CD4-positive, alpha-beta T cell (primary cell): ENCODE results near the gene FBXL16. TPM values are rescaled to one million over a fixed set of nuclear protein-coding genes. Genes with fewer than 3 reads are reported as not detected.

Source experiments
- ATAC-seq: fragments of 200-7000 bp; cut with Tn5 transposase; one replicate; pipeline ENCODE4 v1.10.0; 2022; ENCODE audit warnings: mild to moderate bottlenecking; ENCODE audit not compliant: poor library complexity
- CTCF ChIA-PET: fragments of 350-600 bp; sonication (Branson Sonifier 250); formaldehyde crosslinking; loops from one replicate; lab custom pipeline; 2021; ENCODE audit warnings: antibody characterized with exemption, inconsistent platforms; lab: Charles Lee
- POLR2A ChIA-PET: fragments of 350-600 bp; sonication (Branson Sonifier 250); formaldehyde crosslinking; loops from one replicate; lab custom pipeline; 2021; ENCODE audit warnings: antibody characterized with exemption, inconsistent platforms; lab: Charles Lee
- DNase-seq, 14 experiments: peaks; one replicate each; pipeline ENCODE4 v3.0.0-alpha.2; 2013 to 2020; ENCODE audit warnings: mixed read lengths in 2 of 14
- H3K27ac ChIP-seq, 2 donors: one replicate each; pipeline versions ENCODE4 v1.5.1 to v1.7.0; 2013; ENCODE audit warnings: low read length in 2 of 2, low read depth in 1 of 2, mild to moderate bottlenecking in 1 of 2
- H3K27me3 ChIP-seq, 2 experiments: 1 replicate in 1 of 2; 2 replicates in 1 of 2; pipeline versions ENCODE4 v1.6.1 to v1.7.0; 2013; ENCODE audit warnings: low read length in 2 of 2, control low read depth in 1 of 2, mild to moderate bottlenecking in 1 of 2, moderate library complexity in 1 of 2; ENCODE audit not compliant: insufficient read depth in 2 of 2, control insufficient read depth in 1 of 2
- H3K36me3 ChIP-seq: one replicate; pipeline ENCODE4 v1.6.1; 2013; ENCODE audit warnings: low read length, control low read depth; ENCODE audit not compliant: insufficient read depth
- H3K4me1 ChIP-seq: one replicate; pipeline ENCODE4 v1.6.1; 2013; ENCODE audit warnings: low read length, control low read depth; ENCODE audit not compliant: insufficient read depth
- H3K4me3 ChIP-seq: one replicate; pipeline ENCODE4 v1.5.1; 2013; ENCODE audit warnings: mild to moderate bottlenecking, low read length, moderate library complexity
- H3K9me3 ChIP-seq, 2 experiments: 1 replicate in 1 of 2; 2 replicates in 1 of 2; pipeline versions ENCODE4 v1.6.1 to v1.7.0; 2013; ENCODE audit warnings: low read length in 2 of 2, mild to moderate bottlenecking in 2 of 2, control low read depth in 1 of 2, moderate library complexity in 1 of 2; ENCODE audit not compliant: control insufficient read depth in 1 of 2, insufficient read depth in 1 of 2
- H3K27ac Mint-ChIP-seq: one replicate; pipeline ENCODE4 v1.8.0; 2020; ENCODE audit warnings: mixed read lengths
- H3K27me3 Mint-ChIP-seq: one replicate; pipeline ENCODE4 v1.8.0; 2021; ENCODE audit warnings: mixed read lengths
- H3K36me3 Mint-ChIP-seq: one replicate; pipeline ENCODE4 v1.8.0; 2021; ENCODE audit warnings: low read depth, mixed read lengths
- H3K4me1 Mint-ChIP-seq: one replicate; pipeline ENCODE4 v1.8.0; 2021; ENCODE audit warnings: low read depth, mixed read lengths
- H3K4me3 Mint-ChIP-seq: one replicate; pipeline ENCODE4 v1.8.0; 2020; ENCODE audit warnings: mild to moderate bottlenecking, mixed read lengths
- H3K9me3 Mint-ChIP-seq: one replicate; pipeline ENCODE4 v1.8.0; 2020; ENCODE audit warnings: mixed read lengths
- intact Hi-C, 2 experiments: fragments of 100-400 bp; cut with DNase I in 1 of 2; cut with micrococcal nuclease in 1 of 2; formaldehyde crosslinking; loops; one replicate each; pipeline versions ENCODE4 v1.15.1 to v1.9.0; 2023 to 2025; cut with DNase I, micrococcal nuclease
- total RNA-seq, 174 experiments: library from RNA in 2 of 174; stranded (reverse) in 2 of 174; gene quantifications; one replicate each; pipeline ENCODE4 v1.2.3 and lab custom pipeline; 2021 to 2026
- TF ChIP-seq, protein P1 (sequence below): fragments of 200-600 bp; IDR thresholded peaks from one replicate; pipeline ENCODE4 v1.8.0; 2022; ENCODE audit warnings: antibody characterized with exemption, mild to moderate bottlenecking

FBXL16 gene
- total RNA-seq, 2 experiments from 2014 or later: 11.0 to 11.7 TPM

DNA sequence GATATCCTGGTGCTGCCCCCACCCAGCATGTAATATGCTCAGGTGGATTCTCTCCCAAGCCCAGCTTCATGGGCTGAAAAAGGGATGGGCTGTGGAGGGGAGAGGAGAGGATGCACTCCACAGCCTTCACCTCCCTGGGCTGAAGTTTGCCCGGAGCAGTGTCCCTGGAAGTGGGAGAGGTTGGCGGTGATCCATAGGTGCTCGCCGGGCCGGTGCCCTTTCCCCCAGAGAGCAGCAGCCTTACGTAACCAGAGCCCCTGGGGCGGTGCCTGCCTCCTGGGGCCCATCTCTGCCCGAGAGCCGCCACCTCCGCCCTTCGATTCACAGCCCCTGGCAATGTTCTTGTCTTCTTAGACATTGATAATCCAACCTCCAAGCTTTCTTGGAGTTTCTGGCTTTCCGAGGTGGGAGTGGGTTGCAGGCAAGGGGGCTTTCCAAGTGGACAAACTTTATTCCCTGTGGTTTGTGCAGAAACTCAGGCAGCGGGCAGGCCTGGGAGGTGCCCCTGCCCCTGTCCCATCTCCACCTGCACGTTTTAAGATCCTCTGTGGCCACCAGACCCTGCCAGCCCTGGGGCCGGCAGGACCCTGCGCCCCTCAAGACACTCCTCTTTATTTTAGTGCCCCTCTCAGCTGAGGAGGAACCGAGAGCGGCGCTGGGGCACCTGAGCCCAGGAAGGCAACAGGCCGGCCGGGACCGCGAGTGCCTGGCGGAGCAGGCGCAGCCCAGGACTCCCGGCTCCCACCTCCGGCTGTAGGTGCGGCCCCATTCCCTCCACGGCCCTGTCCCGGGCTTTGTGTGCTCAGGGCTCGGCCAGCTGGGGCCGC is 59.5 kb downstream of the FBXL16 start:
- no peaks in the 10 kb centered on the region for H3K36me3 ChIP-seq
- ATAC-seq: no peak
- no peaks in the 10 kb centered on the region for H3K9me3 Mint-ChIP-seq

DNA sequence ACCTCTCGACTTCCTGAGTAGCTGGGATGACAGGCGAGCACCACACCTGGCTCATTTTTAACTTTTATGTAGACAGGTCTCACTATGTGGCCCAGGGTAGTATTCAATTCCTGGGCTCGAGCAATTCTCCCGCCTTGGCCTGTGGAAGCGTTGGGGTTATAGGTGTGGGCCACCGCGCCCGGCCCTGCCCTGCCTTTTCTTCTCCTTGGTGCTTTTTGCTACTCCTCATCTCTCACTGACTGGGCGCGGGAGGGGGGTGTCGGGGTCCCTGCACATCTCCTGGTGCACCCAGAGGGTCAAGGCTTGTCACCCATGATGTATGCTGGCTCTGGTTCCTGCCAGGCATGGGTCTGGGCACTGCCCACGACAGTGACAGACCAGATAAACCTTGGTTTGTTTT is 61.0 kb downstream of the FBXL16 start:
- Mint-ChIP-seq H3K9me3 (no peaks in the 10 kb centered on the region), H3K27me3 (no peaks in the 10 kb centered on the region), H3K27ac (peak overlapping the region; percentile 30), H3K36me3 (no peaks in the 10 kb centered on the region), H3K4me1 (no peaks in the 10 kb centered on the region), H3K4me3 (peak overlapping the region; percentile 81)
- ChIA-PET POLR2A (no interaction called here), CTCF (no interaction called here)
- H3K9me3 ChIP-seq: no peaks in the 10 kb centered on the region
- H3K27ac ChIP-seq: no peak overlapping the region
- DNase-seq: no peak
- peaks cover 41% of the 10 kb centered on the region for H3K4me1 ChIP-seq
- intact Hi-C loops: no loop called here
- no peaks in the 10 kb centered on the region for H3K27me3 ChIP-seq
- no peak for ATAC-seq
- H3K36me3 ChIP-seq: no peaks in the 10 kb centered on the region
- TF ChIP-seq, protein P1, sequence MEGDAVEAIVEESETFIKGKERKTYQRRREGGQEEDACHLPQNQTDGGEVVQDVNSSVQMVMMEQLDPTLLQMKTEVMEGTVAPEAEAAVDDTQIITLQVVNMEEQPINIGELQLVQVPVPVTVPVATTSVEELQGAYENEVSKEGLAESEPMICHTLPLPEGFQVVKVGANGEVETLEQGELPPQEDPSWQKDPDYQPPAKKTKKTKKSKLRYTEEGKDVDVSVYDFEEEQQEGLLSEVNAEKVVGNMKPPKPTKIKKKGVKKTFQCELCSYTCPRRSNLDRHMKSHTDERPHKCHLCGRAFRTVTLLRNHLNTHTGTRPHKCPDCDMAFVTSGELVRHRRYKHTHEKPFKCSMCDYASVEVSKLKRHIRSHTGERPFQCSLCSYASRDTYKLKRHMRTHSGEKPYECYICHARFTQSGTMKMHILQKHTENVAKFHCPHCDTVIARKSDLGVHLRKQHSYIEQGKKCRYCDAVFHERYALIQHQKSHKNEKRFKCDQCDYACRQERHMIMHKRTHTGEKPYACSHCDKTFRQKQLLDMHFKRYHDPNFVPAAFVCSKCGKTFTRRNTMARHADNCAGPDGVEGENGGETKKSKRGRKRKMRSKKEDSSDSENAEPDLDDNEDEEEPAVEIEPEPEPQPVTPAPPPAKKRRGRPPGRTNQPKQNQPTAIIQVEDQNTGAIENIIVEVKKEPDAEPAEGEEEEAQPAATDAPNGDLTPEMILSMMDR: no peak
- no peak overlapping the region for H3K4me3 ChIP-seq

More for the DNA sequence above, 59.5 kb downstream of the FBXL16 start:
- Mint-ChIP-seq H3K27ac (no peak overlapping the region), H3K4me3 (no peak overlapping the region), H3K4me1 (no peaks in the 10 kb centered on the region), H3K27me3 (no peaks in the 10 kb centered on the region), H3K36me3 (no peaks in the 10 kb centered on the region)
- intact Hi-C loops: no loop called here
- ChIA-PET POLR2A (no interaction called here), CTCF (no interaction called here)
- Histone ChIP-seq H3K27ac (no peak overlapping the region), H3K4me1 (peaks cover 44% of the 10 kb centered on the region), H3K4me3 (no peak overlapping the region), H3K9me3 (no peaks in the 10 kb centered on the region), H3K27me3 (no peaks in the 10 kb centered on the region)
- TF ChIP-seq, protein P1: no peak
- no peak for DNase-seq

DNA sequence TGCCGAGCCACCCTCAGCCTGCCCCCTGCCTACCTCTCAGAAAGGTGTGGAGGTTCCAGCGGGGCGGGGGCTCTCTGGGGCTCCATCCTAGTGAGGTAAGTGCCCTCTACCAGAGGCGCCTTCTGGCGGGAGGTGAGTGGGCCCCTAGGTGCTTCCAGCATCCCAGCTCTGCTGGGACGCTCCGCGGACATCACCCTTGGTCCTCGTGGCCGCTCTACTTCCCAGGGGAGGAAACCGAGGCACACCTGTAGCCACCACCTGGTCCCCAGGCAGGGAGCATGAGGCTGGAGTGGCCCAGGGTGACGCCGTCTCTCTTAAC is 62.6 kb downstream of the FBXL16 start:
- Mint-ChIP-seq H3K4me3 (peak overlapping the region; percentile 81), H3K27ac (no peak overlapping the region), H3K36me3 (no peaks in the 10 kb centered on the region), H3K27me3 (no peaks in the 10 kb centered on the region), H3K9me3 (no peaks in the 10 kb centered on the region), H3K4me1 (no peaks in the 10 kb centered on the region)
- peaks cover 31% of the 10 kb centered on the region for H3K4me1 ChIP-seq
- peaks cover 0 to under 1% of the 10 kb centered on the region in 2 experiments for H3K9me3 ChIP-seq
- ChIA-PET CTCF (no interaction called here), POLR2A (interaction anchor here (1.0 kb wide), 2 partner anchors 24 to 52 kb away, joined by 3 to 4 read pairs; no protein-coding TSS in a partner anchor)
- ATAC-seq (no peak), DNase-seq (no peak)
- peak overlapping the region; percentile 54 for H3K4me3 ChIP-seq
- no peaks in the 10 kb centered on the region for H3K36me3 ChIP-seq
- intact Hi-C loops: no loop called here
- TF ChIP-seq, protein P1: no peak
- no peak overlapping the region for H3K27ac ChIP-seq
- H3K27me3 ChIP-seq: no peaks in the 10 kb centered on the region

Other genes with a start within 250 kb of the FBXL16 start
- gene CAPN15, start 178.1 kb downstream of the FBXL16 start, total RNA-seq: 10 to 100 TPM; 35.5 to 36.9 TPM
- gene PRR35, start 145.4 kb downstream of the FBXL16 start, total RNA-seq: not detected
- under 1 TPM; 0.45 to 0.55 TPM for gene NHLRC4, start 138.8 kb downstream of the FBXL16 start, total RNA-seq
- gene PIGQ, start 135.8 kb downstream of the FBXL16 start, total RNA-seq: 10 to 100 TPM; 22.8 to 27.0 TPM
- 1 to 10 TPM; 8.9 to 9.5 TPM for gene RAB40C, start 115.7 kb downstream of the FBXL16 start, total RNA-seq
- under 1 TPM; 0.64 to 0.99 TPM for gene WFIKKN1, start 74.8 kb downstream of the FBXL16 start, total RNA-seq
- 10 to 100 TPM; 39.5 to 39.6 TPM for gene METTL26, start 69.5 kb downstream of the FBXL16 start, total RNA-seq
- gene MCRIP2, start 64.0 kb downstream of the FBXL16 start, total RNA-seq: 10 to 100 TPM; 11.4 to 14.6 TPM
- gene WDR90, start 56.4 kb downstream of the FBXL16 start, total RNA-seq: 10 to 100 TPM in 1 of 2 experiments, 1 to 10 TPM in 1; 8.1 to 10.3 TPM
- gene RHOT2, start 37.7 kb downstream of the FBXL16 start, total RNA-seq: 100 to 1,000 TPM; 202 to 209 TPM
- gene RHBDL1, start 30.1 kb downstream of the FBXL16 start, total RNA-seq: 1 to 10 TPM; 6.6 to 6.9 TPM
- 10 to 100 TPM; 46.9 to 53.9 TPM for gene STUB1, start 25.4 kb downstream of the FBXL16 start, total RNA-seq
- gene JMJD8, start 21.5 kb downstream of the FBXL16 start, total RNA-seq: 10 to 100 TPM; 22.0 to 23.6 TPM
- gene WDR24, start 15.4 kb downstream of the FBXL16 start, total RNA-seq: 10 to 100 TPM; 12.1 to 12.6 TPM
- 1 to 10 TPM; 2.6 to 3.2 TPM for gene METRN, start 9.3 kb upstream of the FBXL16 start, total RNA-seq
- 1 to 10 TPM; 8.1 TPM for gene ANTKMT, start 15.3 kb upstream of the FBXL16 start, total RNA-seq
- gene CCDC78, start 20.6 kb upstream of the FBXL16 start, total RNA-seq: 1 to 10 TPM; 1.2 to 2.7 TPM
- gene HAGHL, start 21.3 kb upstream of the FBXL16 start, total RNA-seq: 1 to 10 TPM; 7.1 to 9.2 TPM
- gene CIAO3, start 35.2 kb upstream of the FBXL16 start, total RNA-seq: 10 to 100 TPM; 33.3 to 38.2 TPM
- not detected for gene MSLN, start 54.9 kb upstream of the FBXL16 start, total RNA-seq
- 10 to 100 TPM; 12.8 to 15.0 TPM for gene RPUSD1, start 82.6 kb upstream of the FBXL16 start, total RNA-seq
- 10 to 100 TPM; 30.7 to 31.1 TPM for gene CHTF18, start 82.8 kb upstream of the FBXL16 start, total RNA-seq
- not detected for gene GNG13, start 94.9 kb upstream of the FBXL16 start, total RNA-seq